ENCODE data around the gene MRTFA.
"Not testable (repeated sequence)": the region's sequence is repeated elsewhere in the genome, so short reads cannot be mapped to it uniquely, and the experiment has no call there.

Gene MRTFA

DNA sequence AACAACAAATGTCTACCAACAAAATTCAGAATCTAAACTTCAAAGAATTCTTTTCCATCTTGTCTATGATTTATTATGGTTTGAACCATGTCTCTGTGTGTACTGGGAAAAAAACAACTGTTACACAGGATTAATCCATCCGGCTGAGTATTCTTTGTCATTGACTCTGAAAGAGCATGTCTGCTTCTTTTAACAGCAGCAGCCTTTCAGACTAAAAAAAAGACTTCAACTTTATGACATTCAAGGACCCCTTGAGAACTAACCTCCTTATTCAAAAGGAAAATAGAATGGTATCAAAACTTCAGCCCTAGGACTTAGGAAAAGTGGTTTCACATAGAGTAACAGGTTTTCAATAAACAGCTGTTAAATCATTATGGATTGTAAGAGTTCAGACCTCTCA, 79.9 kb downstream of the MRTFA start:
- DNase-seq (ENCODE audit: low read depth): no peak
- no peak overlapping the region for H3K4me3 ChIP-seq (ENCODE audit: low read depth, low read length)

DNA sequence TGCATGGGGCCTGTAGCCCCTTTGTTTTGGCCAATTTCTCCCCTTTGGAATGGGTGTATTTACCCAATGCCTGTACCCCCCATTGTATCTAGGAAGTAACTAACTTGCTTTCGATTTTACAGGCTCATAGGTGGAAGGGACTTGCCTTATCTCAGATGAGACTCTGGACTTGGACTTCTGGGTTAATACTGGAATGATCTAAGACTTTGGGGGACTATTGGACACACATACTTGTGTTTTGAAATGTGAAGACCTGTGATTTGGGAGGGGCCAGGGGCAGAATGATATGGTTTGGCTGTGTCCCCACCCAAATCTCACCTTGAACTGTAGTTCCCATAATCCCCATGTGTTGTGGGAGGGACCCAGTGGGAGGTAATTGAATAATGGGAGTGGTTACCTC, 82.5 kb downstream of the MRTFA start:
- DNase-seq (ENCODE audit: low read depth); H3K4me3 ChIP-seq (ENCODE audit: low read depth, low read length): not testable (repeated sequence)

More for the DNA sequence above, 79.9 kb downstream of the MRTFA start:
- TF ChIP-seq CTCF (IDR thresholded peaks at IDR 0.05; ENCODE audit: low read depth, low read length, missing control alignments): no peak

DNA sequence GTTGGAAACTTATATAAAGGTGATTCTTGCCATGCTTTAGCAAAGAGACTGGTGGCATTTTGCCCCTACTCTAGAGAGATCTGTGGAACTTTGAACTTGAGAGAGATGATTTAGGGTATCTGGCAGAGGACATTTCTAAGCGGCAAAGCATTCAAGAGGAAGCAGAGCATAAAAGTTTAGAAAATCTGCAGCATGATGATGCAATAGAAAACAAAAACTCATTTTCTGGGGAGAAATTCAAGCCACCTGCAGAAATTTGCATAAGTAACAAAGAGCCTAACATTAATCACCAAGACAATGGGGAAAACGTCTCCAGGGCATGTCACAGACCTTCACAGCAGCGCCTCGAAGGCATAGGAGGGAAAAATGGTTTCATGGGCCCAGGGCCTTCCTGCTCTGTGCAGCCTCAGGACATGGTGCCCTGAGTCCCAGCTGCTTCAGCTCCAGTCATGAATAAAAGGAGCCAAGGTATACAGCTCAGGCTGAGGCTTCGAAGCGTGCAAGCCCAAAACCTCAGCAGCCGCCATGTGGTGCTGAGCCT, 83.4 kb downstream of the MRTFA start:
- no peak for DNase-seq (ENCODE audit: low read depth)
- TF ChIP-seq CTCF (IDR thresholded peaks at IDR 0.05; ENCODE audit: low read depth, low read length, missing control alignments): no peak
- no peak overlapping the region for H3K4me3 ChIP-seq (ENCODE audit: low read depth, low read length)

- no peak for DNase-seq (ENCODE audit: low read depth)
- no peak for TF ChIP-seq CTCF (IDR thresholded peaks at IDR 0.05; ENCODE audit: low read depth, low read length, missing control alignments)
- no peak overlapping the region for H3K4me3 ChIP-seq (ENCODE audit: low read depth, low read length)
Measured at GRCh38 chr22:40552070-40552469, 84.4 kb downstream of the MRTFA start.

GRCh38 chr22:40547729-40548143, 88.8 kb downstream of the MRTFA start:
- no peak overlapping the region for H3K4me3 ChIP-seq (ENCODE audit: low read depth, low read length)
- DNase-seq (ENCODE audit: low read depth): no peak
- TF ChIP-seq CTCF (IDR thresholded peaks at IDR 0.05; ENCODE audit: low read depth, low read length, missing control alignments): no peak

DNA sequence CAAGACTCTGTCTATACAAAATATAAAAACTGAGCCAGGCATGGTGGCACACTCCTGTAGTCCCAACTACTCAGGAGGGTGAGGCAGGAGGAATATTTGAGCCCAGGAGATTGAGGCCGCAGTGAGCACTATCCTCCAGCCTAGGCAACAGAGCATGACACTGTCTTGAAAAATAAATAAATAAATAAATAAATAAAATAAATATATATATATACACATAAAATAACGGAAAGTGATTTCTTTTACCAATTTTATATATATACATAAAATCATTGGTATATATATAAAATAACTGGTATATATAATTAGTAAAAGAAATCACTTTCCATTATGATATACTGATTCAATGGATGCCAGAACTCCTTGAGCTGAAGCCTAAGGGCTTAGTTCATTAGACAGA, 91.8 kb downstream of the MRTFA start:
- no peak for TF ChIP-seq CTCF (IDR thresholded peaks at IDR 0.05; ENCODE audit: low read depth, low read length, missing control alignments)
- no peak overlapping the region for H3K4me3 ChIP-seq (ENCODE audit: low read depth, low read length)
- DNase-seq (ENCODE audit: low read depth): no peak

- DNase-seq (ENCODE audit: low read depth): no peak
- no peak overlapping the region for H3K4me3 ChIP-seq (ENCODE audit: low read depth, low read length)
- TF ChIP-seq CTCF (IDR thresholded peaks at IDR 0.05; ENCODE audit: low read depth, low read length, missing control alignments): no peak
Measured at GRCh38 chr22:40542821-40543540, 93.5 kb downstream of the MRTFA start.

Measured in GM12864 (cell line).